ENCODE measurements around the gene SLFN5.
A peak's percentile ranks its signal among the peaks of the same experiment; 100 is the strongest.
"Not testable (repeated sequence)": the region's sequence is repeated elsewhere in the genome, so short reads cannot be mapped to it uniquely, and the experiment has no call there.

The SLFN5 gene

GRCh38 chr17:35242805-35243560 is at the start of gene SLFN5:
Gene SLFN5, plus strand, starts transcription at chr17:35243072. Its CDS starts 15,619 bp downstream, at chr17:35258691.
- no CpG with 5 or more reads among the region's 44 CpGs for WGBS (ENCODE audit: insufficient coverage, insufficient read length)
- H3K9me3 ChIP-seq (ENCODE audit: control insufficient read depth, insufficient read depth, low read length) = no peaks in the 10 kb centered on the region
- H3K36me3 ChIP-seq (ENCODE audit: control insufficient read depth, insufficient read depth, low read length) = no peaks in the 10 kb centered on the region
- peak; percentile 63 for DNase-seq (ENCODE audit: low read depth, low spot score)
- peak within 1 kb of the TSS; percentile 80; the same call in 1 of the 2 replicates for H3K4me3 ChIP-seq (ENCODE audit: low read length)
- H3K27ac ChIP-seq (ENCODE audit: low read length) = no peak within 1 kb of the TSS
- H3K27me3 ChIP-seq (ENCODE audit: control insufficient read depth, insufficient read depth, low read length) = no peaks in the 10 kb centered on the region
- 0 out of 2 replicates have a peak, but pooled peaks cover 2% of the 10 kb centered on the region for H3K4me1 ChIP-seq (ENCODE audit: control insufficient read depth, insufficient read depth, low read length)

DNA sequence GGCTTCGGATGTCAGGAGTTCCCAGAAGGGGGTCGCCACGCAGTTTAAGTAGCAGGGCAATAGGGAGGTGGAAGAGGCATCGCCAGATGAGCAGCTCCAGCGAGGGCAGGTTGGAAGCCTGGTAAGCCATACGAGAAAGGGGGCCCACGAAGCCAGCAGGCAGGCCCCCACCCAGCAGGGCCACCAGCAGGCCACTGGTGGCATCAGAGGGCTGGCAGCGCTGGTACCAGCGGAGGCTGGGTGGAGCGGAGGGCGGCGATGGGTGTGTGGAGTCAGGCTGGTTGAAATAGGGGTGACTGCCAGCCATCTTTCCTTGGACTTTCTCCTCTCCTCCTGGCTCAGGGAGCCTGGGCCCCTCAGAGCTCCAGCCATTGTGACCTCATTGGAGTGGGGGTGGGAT is 48.9 kb upstream of the SLFN5 start, which contains the start of gene SLC35G3:
TSS of gene SLC35G3 (minus strand) at position 393 of the 400 bp plus-strand sequence. CDS start at position 307, 86 bp downstream.
- WGBS (ENCODE audit: insufficient coverage, insufficient read length) = no CpG with 5 or more reads among the region's 12 CpGs
- H3K4me1 ChIP-seq (ENCODE audit: control insufficient read depth, insufficient read depth, low read length); H3K27ac ChIP-seq (ENCODE audit: low read length); DNase-seq (ENCODE audit: low read depth, low spot score); H3K36me3 ChIP-seq (ENCODE audit: control insufficient read depth, insufficient read depth, low read length); H3K27me3 ChIP-seq (ENCODE audit: control insufficient read depth, insufficient read depth, low read length); H3K4me3 ChIP-seq (ENCODE audit: low read length); H3K9me3 ChIP-seq (ENCODE audit: control insufficient read depth, insufficient read depth, low read length): not testable (repeated sequence)

DNA sequence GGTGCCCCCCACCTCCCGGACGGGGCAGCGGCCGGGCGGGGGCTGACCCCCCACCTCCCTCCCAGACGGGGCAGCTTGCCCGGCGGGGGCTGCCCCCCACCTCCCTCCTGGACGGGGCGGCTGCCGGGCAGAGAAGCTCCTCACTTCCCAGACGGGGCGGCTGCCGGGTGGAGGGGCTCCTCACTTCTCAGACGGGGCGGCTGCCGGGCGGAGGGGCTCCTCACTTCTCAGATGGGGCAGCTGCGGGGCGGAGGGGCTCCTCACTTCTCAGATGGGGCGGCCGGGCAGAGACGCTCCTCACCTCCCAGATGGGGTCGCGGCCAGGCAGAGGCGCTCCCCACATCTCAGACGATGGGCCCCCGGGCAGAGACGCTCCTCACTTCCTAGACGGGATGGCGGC is 47.8 kb upstream of the SLFN5 start:
- no CpG with 5 or more reads among the region's 31 CpGs for WGBS (ENCODE audit: insufficient coverage, insufficient read length)
- not testable (repeated sequence) for H3K36me3 ChIP-seq (ENCODE audit: control insufficient read depth, insufficient read depth, low read length); H3K4me3 ChIP-seq (ENCODE audit: low read length); H3K27me3 ChIP-seq (ENCODE audit: control insufficient read depth, insufficient read depth, low read length); DNase-seq (ENCODE audit: low read depth, low spot score); H3K4me1 ChIP-seq (ENCODE audit: control insufficient read depth, insufficient read depth, low read length); H3K9me3 ChIP-seq (ENCODE audit: control insufficient read depth, insufficient read depth, low read length); H3K27ac ChIP-seq (ENCODE audit: low read length)

- DNase-seq (ENCODE audit: low read depth, low spot score); H3K4me3 ChIP-seq (ENCODE audit: low read length); H3K36me3 ChIP-seq (ENCODE audit: control insufficient read depth, insufficient read depth, low read length); H3K9me3 ChIP-seq (ENCODE audit: control insufficient read depth, insufficient read depth, low read length); H3K27me3 ChIP-seq (ENCODE audit: control insufficient read depth, insufficient read depth, low read length); H3K27ac ChIP-seq (ENCODE audit: low read length); H3K4me1 ChIP-seq (ENCODE audit: control insufficient read depth, insufficient read depth, low read length): not testable (repeated sequence)
- no CpG with 5 or more reads among the region's 2 CpGs for whole genome bisulfite sequencing (ENCODE audit: insufficient coverage, insufficient read length)
These were observed 40.3 kb upstream of the SLFN5 start for GRCh38 chr17:35202582-35202981.

DNA sequence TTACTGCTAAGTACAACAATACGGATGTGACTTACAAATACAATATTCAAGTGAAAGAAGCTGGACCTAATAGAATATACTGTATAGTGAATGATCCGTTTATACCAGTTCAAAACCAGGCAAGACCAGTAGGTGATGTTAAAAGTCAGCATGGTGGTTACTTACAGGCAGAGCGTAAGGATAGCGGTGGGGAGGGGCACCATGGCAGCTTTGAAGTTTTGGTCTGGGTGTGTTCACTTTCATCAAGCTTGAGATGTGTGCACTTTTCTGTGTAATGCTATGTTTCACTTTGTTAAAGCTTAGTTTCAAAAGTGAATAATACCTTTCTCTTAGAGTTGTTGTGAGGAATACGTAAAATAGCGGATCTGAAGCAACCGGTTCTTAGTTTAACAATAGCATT is 32.1 kb upstream of the SLFN5 start:
- no peak overlapping the region for H3K27ac ChIP-seq (ENCODE audit: low read length)
- H3K9me3 ChIP-seq (ENCODE audit: control insufficient read depth, insufficient read depth, low read length) = no peaks in the 10 kb centered on the region; the same call in 1 of the 2 replicates
- WGBS (ENCODE audit: insufficient coverage, insufficient read length) = no CpG with 5 or more reads among the region's 7 CpGs
- no peak for DNase-seq (ENCODE audit: low read depth, low spot score)
- no peak overlapping the region for H3K4me3 ChIP-seq (ENCODE audit: low read length)
- no peaks in the 10 kb centered on the region for H3K27me3 ChIP-seq (ENCODE audit: control insufficient read depth, insufficient read depth, low read length)
- H3K4me1 ChIP-seq (ENCODE audit: control insufficient read depth, insufficient read depth, low read length) = no peaks in the 10 kb centered on the region; the same call in 1 of the 2 replicates
- no peaks in the 10 kb centered on the region for H3K36me3 ChIP-seq (ENCODE audit: control insufficient read depth, insufficient read depth, low read length)

- no peaks in the 10 kb centered on the region for H3K27me3 ChIP-seq (ENCODE audit: control insufficient read depth, insufficient read depth, low read length)
- no peak for DNase-seq (ENCODE audit: low read depth, low spot score)
- H3K36me3 ChIP-seq (ENCODE audit: control insufficient read depth, insufficient read depth, low read length) = no peaks in the 10 kb centered on the region
- no peaks in the 10 kb centered on the region for H3K9me3 ChIP-seq (ENCODE audit: control insufficient read depth, insufficient read depth, low read length)
- H3K27ac ChIP-seq (ENCODE audit: low read length) = no peak overlapping the region
- H3K4me3 ChIP-seq (ENCODE audit: low read length) = no peak overlapping the region
- no peaks in the 10 kb centered on the region; the same call in 1 of the 2 replicates for H3K4me1 ChIP-seq (ENCODE audit: control insufficient read depth, insufficient read depth, low read length)
- no CpG with 5 or more reads among the region's 4 CpGs for WGBS (ENCODE audit: insufficient coverage, insufficient read length)
These were observed 30.2 kb upstream of the SLFN5 start for GRCh38 chr17:35212668-35213067.

- WGBS (ENCODE audit: insufficient coverage, insufficient read length) = no CpG with 5 or more reads among the region's 5 CpGs
- no peaks in the 10 kb centered on the region for H3K36me3 ChIP-seq (ENCODE audit: control insufficient read depth, insufficient read depth, low read length)
- H3K4me1 ChIP-seq (ENCODE audit: control insufficient read depth, insufficient read depth, low read length) = no peaks in the 10 kb centered on the region; the same call in 1 of the 2 replicates
These were observed 29.4 kb upstream of the SLFN5 start for GRCh38 chr17:35213412-35213940.

DNA sequence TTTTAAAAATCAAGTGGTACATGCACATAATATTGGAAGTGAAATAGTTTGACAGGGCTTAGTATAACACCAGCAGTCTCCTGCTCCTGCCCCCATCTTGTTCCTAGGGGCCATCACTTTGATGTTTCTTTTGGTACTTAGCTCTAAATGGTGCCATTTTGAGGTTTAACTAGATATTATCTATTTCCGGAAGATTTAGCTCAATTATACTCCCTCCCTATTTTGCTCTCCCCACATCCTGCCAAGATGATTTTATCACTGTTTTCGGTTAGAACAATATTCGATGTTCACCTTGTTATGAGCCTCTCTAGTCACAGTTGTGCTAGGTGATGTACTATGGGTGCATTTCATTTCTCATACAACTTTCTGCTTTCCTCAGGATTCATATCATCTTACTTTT is 28.7 kb upstream of the SLFN5 start:
- Histone ChIP-seq H3K27ac (ENCODE audit: low read length) (no peak overlapping the region), H3K4me1 (ENCODE audit: control insufficient read depth, insufficient read depth, low read length) (no peaks in the 10 kb centered on the region; the same call in 1 of the 2 replicates), H3K36me3 (ENCODE audit: control insufficient read depth, insufficient read depth, low read length) (no peaks in the 10 kb centered on the region), H3K27me3 (ENCODE audit: control insufficient read depth, insufficient read depth, low read length) (no peaks in the 10 kb centered on the region), H3K9me3 (ENCODE audit: control insufficient read depth, insufficient read depth, low read length) (no peaks in the 10 kb centered on the region), H3K4me3 (ENCODE audit: low read length) (no peak overlapping the region)
- WGBS (ENCODE audit: insufficient coverage, insufficient read length) = no CpG with 5 or more reads among the region's 3 CpGs
- no peak for DNase-seq (ENCODE audit: low read depth, low spot score)

More at GRCh38 chr17:35213412-35213940, 29.4 kb upstream of the SLFN5 start:
- Histone ChIP-seq H3K27ac (ENCODE audit: low read length) (no peak overlapping the region), H3K27me3 (ENCODE audit: control insufficient read depth, insufficient read depth, low read length) (no peaks in the 10 kb centered on the region), H3K9me3 (ENCODE audit: control insufficient read depth, insufficient read depth, low read length) (no peaks in the 10 kb centered on the region), H3K4me3 (ENCODE audit: low read length) (no peak overlapping the region)
- no peak for DNase-seq (ENCODE audit: low read depth, low spot score)

- WGBS (ENCODE audit: insufficient coverage, insufficient read length) = no CpG with 5 or more reads among the region's 5 CpGs
- Histone ChIP-seq H3K27me3 (ENCODE audit: control insufficient read depth, insufficient read depth, low read length) (no peaks in the 10 kb centered on the region), H3K4me1 (ENCODE audit: control insufficient read depth, insufficient read depth, low read length) (no peaks in the 10 kb centered on the region; the same call in 1 of the 2 replicates), H3K36me3 (ENCODE audit: control insufficient read depth, insufficient read depth, low read length) (no peaks in the 10 kb centered on the region), H3K4me3 (ENCODE audit: low read length) (no peak overlapping the region), H3K9me3 (ENCODE audit: control insufficient read depth, insufficient read depth, low read length) (no peaks in the 10 kb centered on the region), H3K27ac (ENCODE audit: low read length) (no peak overlapping the region)
- DNase-seq (ENCODE audit: low read depth, low spot score) = no peak
These were observed 28.1 kb upstream of the SLFN5 start for GRCh38 chr17:35214631-35215273.

- no peak for DNase-seq (ENCODE audit: low read depth, low spot score)
- H3K36me3 ChIP-seq (ENCODE audit: control insufficient read depth, insufficient read depth, low read length) = no peaks in the 10 kb centered on the region
- no peaks in the 10 kb centered on the region; the same call in 1 of the 2 replicates for H3K4me1 ChIP-seq (ENCODE audit: control insufficient read depth, insufficient read depth, low read length)
- H3K27me3 ChIP-seq (ENCODE audit: control insufficient read depth, insufficient read depth, low read length) = no peaks in the 10 kb centered on the region
- no peak overlapping the region for H3K4me3 ChIP-seq (ENCODE audit: low read length)
- no peaks in the 10 kb centered on the region for H3K9me3 ChIP-seq (ENCODE audit: control insufficient read depth, insufficient read depth, low read length)
- H3K27ac ChIP-seq (ENCODE audit: low read length) = no peak overlapping the region
- WGBS (ENCODE audit: insufficient coverage, insufficient read length) = no CpG with 5 or more reads among the region's 5 CpGs
These were observed 25.8 kb upstream of the SLFN5 start for GRCh38 chr17:35217107-35217506.

Data from iPS DF 6.9 (cell line).